ACC112 (cell line): ENCODE measurements around the gene HSF2.
A peak's percentile ranks its signal among the peaks of the same experiment; 100 is the strongest.

Source experiments
- H2AFZ ChIP-seq: fragments of 200-600 bp; sonication (generic); one replicate; pipeline ENCODE4 v1.6.0; 2017; ENCODE audit warnings: antibody characterized with exemption, low read length; ENCODE audit not compliant: unreplicated experiment
- H3K27ac ChIP-seq: fragments of 200-600 bp; sonication (generic); 2 replicates; pipeline ENCODE4 v1.5.1; 2014; ENCODE audit warnings: low read depth, mild to moderate bottlenecking, antibody characterized with exemption, low read length, moderate library complexity
- H3K27me3 ChIP-seq: fragments of 200-600 bp; sonication (generic); 2 replicates; pipeline ENCODE4 v1.6.1; 2014; ENCODE audit warnings: mild to moderate bottlenecking, antibody characterized with exemption, low read length, moderate library complexity, mixed read lengths; ENCODE audit not compliant: insufficient read depth
- H3K36me3 ChIP-seq: fragments of 200-600 bp; sonication (generic); 2 replicates; pipeline ENCODE4 v1.6.1; 2016; ENCODE audit warnings: mild to moderate bottlenecking, antibody characterized with exemption, low read length, moderate library complexity, mixed read lengths; ENCODE audit not compliant: insufficient read depth
- H3K4me1 ChIP-seq: fragments of 200-600 bp; sonication (generic); one replicate; pipeline ENCODE4 v1.6.1; 2016; ENCODE audit warnings: low read length, mixed read lengths; ENCODE audit not compliant: insufficient read depth, unreplicated experiment, control insufficient read depth
- H3K4me3 ChIP-seq: fragments of 200-600 bp; sonication (generic); 2 replicates; pipeline ENCODE4 v1.5.1; 2014; ENCODE audit warnings: mild to moderate bottlenecking, low read depth, low read length
- H3K79me2 ChIP-seq: fragments of 200-600 bp; sonication (generic); one replicate; pipeline ENCODE4 v1.6.0; 2016; ENCODE audit warnings: low read length; ENCODE audit not compliant: control insufficient read depth, unreplicated experiment, insufficient read depth

Gene HSF2, protein sequence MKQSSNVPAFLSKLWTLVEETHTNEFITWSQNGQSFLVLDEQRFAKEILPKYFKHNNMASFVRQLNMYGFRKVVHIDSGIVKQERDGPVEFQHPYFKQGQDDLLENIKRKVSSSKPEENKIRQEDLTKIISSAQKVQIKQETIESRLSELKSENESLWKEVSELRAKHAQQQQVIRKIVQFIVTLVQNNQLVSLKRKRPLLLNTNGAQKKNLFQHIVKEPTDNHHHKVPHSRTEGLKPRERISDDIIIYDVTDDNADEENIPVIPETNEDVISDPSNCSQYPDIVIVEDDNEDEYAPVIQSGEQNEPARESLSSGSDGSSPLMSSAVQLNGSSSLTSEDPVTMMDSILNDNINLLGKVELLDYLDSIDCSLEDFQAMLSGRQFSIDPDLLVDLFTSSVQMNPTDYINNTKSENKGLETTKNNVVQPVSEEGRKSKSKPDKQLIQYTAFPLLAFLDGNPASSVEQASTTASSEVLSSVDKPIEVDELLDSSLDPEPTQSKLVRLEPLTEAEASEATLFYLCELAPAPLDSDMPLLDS

DNA sequence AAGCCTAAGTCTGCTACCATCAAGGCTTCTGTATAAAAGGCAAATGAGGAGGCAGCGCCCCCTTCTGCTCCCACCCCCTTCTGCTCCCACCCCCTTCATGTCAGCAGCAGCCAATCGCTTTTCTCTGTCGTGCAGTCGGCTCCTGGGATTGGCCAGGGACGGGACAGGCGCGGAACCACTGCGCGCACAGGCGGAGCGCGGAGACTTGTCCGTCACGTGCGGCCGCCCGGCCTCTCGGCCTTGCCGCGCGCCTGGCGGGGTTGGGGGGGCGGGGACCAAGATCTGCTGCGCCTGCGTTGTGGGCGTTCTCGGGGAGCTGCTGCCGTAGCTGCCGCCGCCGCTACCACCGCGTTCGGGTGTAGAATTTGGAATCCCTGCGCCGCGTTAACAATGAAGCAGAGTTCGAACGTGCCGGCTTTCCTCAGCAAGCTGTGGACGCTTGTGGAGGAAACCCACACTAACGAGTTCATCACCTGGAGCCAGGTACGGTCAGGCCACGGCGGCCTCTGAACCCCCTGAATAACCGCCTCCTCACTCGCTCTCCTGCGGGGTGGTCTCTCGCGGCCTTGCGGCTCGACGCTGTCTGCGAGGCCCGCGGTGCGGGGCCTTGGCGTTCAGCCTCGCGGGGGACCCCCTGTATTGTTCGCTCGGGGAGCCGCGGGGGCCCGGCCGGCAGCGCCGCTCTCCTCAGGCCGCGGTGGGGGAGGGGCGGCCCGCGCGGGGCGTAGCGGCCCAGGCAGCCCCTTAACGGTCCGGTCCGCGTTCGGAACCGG lies at the start of gene HSF2:
HSF2 (plus strand) TSS at position 305 of the 773 bp plus-strand sequence; CDS start at position 391, 86 bp downstream.
- peaks cover 17% of the 10 kb centered on the region for H3K4me1 ChIP-seq
- H3K36me3 ChIP-seq: no peaks in the 10 kb centered on the region
- peak within 1 kb of the TSS; percentile 71 for H3K27ac ChIP-seq
- peak within 1 kb of the TSS; percentile 96 for H3K4me3 ChIP-seq
- H2AFZ ChIP-seq: peak within 1 kb of the TSS; percentile 99
- H3K27me3 ChIP-seq: no peaks in the 10 kb centered on the region
- peaks cover 43% of the 10 kb centered on the region for H3K79me2 ChIP-seq

DNA sequence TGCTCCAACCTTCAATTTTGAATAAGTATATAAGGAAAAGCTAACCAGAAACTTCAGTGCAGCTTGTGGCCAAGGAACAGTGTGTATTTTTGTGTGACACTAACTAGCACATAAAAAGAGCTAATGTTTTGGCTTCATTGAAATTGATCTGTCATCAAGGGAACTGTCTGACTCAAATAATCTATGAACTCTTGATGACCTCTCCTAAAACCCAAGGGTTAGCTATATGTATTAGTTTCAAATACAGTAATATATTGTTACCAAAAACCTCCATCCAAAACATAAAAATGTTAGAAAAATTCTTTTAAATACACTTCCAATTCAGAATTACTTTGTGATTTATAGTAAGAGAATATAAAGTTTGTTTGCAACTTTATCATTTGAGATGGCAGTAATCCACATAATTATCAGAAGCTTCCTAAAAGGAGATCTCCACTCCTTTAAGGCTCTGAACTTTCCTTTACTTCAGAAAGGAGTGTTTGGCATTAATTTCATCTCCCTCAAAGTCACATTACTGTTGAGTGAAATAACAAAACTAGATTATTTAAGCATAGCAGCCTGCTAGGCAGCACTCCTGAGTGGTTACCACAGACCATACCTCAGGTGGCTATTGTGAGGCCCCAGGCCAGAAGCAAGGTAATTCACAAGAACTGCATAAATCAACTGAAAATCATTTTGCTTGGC lies 46.3 kb upstream of the HSF2 start:
- Histone ChIP-seq H3K36me3 (no peaks in the 10 kb centered on the region), H3K4me3 (no peak overlapping the region), H3K79me2 (no peaks in the 10 kb centered on the region), H2AFZ (no peak overlapping the region), H3K27ac (no peak overlapping the region), H3K4me1 (no peaks in the 10 kb centered on the region), H3K27me3 (peaks cover 15% of the 10 kb centered on the region)

DNA sequence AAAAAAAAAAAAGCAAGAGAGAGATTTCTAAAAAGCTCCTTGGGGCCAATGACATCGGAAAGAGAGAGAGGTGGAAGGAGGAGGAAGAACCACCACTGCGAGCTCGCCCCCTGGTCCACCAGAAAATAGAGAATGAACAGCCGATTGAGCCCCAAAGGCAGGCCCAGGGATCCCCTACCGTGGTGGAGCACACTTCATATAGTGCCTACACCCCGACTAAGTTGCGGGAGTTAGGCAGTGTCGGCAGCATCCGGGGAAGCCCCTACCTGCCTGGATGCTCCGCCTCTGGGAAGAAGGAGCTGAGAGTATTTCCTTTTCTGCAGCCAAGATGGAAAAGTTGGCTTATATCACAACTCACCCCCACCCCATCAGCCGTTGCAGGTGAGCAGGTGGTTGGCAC lies 38.6 kb upstream of the HSF2 start:
- Histone ChIP-seq H3K4me3 (no peak overlapping the region), H3K27ac (no peak overlapping the region), H3K27me3 (0 out of 2 replicates have a peak, but pooled peaks cover 4% of the 10 kb centered on the region), H3K79me2 (no peaks in the 10 kb centered on the region), H3K4me1 (no peaks in the 10 kb centered on the region), H2AFZ (no peak overlapping the region), H3K36me3 (no peaks in the 10 kb centered on the region)

DNA sequence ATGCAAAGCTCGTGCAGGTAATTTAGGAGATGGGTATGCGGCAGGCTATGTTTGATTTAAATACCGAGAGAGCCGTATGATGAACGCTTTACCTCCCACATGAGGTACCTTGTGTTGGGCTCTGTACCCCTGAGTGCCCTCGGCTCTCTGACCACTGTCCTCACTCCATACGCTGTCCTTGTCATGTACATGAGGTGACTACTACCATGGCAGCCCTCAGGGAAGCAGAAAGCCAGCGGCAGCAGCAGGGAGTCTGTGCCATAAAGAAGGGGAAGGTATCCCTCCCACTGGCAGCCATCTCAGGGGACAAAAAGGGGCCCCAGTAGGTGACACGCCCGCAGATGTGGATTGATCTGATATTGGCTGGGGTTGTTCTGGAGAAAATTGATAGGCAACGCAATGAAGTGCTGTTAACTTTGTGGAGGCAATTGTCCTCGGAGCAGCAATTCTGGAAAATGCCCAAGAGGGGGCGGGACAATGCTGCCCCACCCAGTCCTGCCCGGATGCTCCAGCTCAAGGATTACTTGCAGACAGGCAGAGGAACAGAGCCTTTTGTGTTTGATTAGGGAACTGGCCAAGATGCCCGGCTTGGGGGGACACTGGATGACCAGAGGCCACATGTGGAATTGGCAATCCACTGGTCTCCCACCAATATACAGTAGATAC lies 38.0 kb upstream of the HSF2 start:
- no peaks in the 10 kb centered on the region for H3K4me1 ChIP-seq
- H3K79me2 ChIP-seq: no peaks in the 10 kb centered on the region
- no peak overlapping the region for H3K27ac ChIP-seq
- 0 out of 2 replicates have a peak, but pooled peaks cover 4% of the 10 kb centered on the region for H3K27me3 ChIP-seq
- H3K4me3 ChIP-seq: no peak overlapping the region
- H2AFZ ChIP-seq: no peak overlapping the region
- H3K36me3 ChIP-seq: no peaks in the 10 kb centered on the region

DNA sequence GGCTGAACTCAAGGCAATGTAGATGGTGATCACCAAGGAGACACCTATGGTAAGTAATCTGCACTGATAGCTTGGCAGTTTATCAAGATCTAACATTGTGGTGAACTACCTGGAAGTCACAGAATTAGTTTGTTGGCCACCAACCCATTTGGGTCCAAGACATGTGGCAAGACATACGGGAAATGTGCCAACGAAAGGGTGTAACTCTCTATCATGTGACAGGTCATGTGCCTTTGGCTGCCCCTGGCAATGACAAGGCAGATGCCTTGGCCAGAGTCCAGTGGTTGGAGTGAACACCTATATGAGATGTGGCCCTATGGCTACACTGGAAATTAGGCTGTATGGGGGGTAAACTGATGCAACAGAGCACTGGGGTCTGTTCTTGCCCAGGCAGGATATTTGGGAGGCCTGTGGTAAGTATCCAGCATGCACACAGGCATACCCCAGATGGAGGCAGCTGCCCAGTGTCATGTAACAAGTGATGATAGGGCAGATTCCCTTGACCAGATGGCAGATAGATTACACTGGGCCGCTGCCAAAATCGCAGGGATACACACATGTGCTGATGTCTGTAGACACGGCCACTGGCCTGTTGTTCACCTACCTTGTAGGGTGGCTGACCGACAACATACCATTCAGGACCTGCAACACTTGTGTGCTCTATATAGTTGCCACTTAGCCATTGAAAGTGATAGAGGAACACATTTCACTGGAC lies 35.5 kb upstream of the HSF2 start:
- Histone ChIP-seq H3K27ac (no peak overlapping the region), H2AFZ (no peak overlapping the region), H3K36me3 (no peaks in the 10 kb centered on the region), H3K4me1 (no peaks in the 10 kb centered on the region), H3K4me3 (no peak overlapping the region), H3K27me3 (peaks cover 3% of the 10 kb centered on the region; the same call in 1 of the 2 replicates), H3K79me2 (no peaks in the 10 kb centered on the region)

DNA sequence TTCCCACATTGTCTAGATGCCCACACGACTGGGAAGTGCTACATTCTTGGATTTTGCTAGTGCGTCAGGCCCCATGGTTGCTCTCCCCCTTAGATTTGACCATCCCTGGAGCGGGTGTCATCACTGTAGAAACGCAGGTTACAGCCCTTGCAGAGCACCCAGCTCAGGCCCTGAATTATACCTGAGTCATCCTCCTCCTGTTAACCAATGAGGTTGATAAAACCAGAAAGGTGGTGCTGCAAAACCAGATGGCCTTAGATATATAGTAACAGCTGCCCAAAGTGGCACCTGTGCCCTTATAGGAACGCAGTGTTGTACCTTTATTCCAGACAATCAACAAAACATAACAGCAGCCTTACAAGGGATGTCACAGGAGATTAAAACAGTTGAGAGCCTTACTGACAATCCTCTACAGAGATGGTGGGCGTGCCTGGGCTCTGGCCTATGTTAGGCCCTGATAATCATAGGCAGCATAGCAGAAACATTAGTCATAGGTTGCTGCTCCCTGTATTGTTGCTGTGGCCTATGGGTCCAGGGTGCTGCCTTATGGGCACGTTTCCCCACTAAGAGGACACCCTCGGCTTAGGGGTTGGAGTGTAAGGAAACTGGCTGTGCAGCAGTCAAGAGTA lies 33.6 kb upstream of the HSF2 start:
- Histone ChIP-seq H3K4me3 (no peak overlapping the region), H3K4me1 (no peaks in the 10 kb centered on the region), H3K27me3 (peaks cover 4% of the 10 kb centered on the region; the same call in 1 of the 2 replicates), H3K79me2 (no peaks in the 10 kb centered on the region), H3K27ac (no peak overlapping the region), H2AFZ (no peak overlapping the region), H3K36me3 (no peaks in the 10 kb centered on the region)

DNA sequence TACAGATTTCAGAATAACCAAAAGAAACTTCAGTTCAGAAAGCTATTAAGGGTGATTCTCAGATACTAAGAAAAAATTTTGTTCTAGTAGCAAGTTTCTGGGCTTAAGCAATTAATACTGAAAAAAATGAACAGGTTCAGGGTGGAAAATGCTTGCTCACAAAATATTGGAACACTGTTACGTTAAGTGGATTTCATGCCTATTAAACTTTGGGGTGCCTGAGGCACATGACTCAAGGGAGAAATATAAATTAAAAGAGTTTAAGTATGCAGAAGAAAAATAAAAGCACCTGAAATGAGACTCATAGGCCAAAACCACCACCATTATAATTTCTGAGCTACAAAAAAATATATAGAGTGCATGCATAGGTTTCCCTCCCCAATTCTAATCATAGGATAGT lies 32.3 kb upstream of the HSF2 start:
- no peaks in the 10 kb centered on the region for H3K4me1 ChIP-seq
- H3K27me3 ChIP-seq: peaks cover 6% of the 10 kb centered on the region; the same call in 1 of the 2 replicates
- H3K4me3 ChIP-seq: no peak overlapping the region
- no peaks in the 10 kb centered on the region for H3K36me3 ChIP-seq
- no peak overlapping the region for H3K27ac ChIP-seq
- no peaks in the 10 kb centered on the region for H3K79me2 ChIP-seq
- H2AFZ ChIP-seq: no peak overlapping the region

DNA sequence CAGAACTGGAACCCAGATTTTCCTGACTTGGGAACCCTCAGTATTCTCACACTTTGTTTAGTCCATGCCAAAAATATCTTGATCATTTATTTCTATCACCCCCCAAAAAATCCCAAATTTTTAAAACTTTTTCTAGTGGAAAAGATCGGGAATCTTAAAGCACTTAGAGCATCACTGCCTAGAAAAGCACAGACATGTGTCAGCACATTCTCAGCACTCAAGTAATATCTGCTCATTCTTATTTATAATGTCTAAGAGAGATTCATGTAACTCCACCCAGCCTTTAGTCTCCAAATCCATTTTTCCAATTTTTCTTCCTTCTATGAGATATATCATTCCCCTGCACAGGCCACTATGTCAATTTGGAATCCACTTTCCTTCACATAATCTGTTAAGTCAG lies 29.9 kb upstream of the HSF2 start:
- H3K36me3 ChIP-seq: no peaks in the 10 kb centered on the region
- no peaks in the 10 kb centered on the region for H3K4me1 ChIP-seq
- no peak overlapping the region for H2AFZ ChIP-seq
- no peak overlapping the region for H3K27ac ChIP-seq
- no peaks in the 10 kb centered on the region for H3K79me2 ChIP-seq
- H3K4me3 ChIP-seq: no peak overlapping the region
- H3K27me3 ChIP-seq: peaks cover 7% of the 10 kb centered on the region

DNA sequence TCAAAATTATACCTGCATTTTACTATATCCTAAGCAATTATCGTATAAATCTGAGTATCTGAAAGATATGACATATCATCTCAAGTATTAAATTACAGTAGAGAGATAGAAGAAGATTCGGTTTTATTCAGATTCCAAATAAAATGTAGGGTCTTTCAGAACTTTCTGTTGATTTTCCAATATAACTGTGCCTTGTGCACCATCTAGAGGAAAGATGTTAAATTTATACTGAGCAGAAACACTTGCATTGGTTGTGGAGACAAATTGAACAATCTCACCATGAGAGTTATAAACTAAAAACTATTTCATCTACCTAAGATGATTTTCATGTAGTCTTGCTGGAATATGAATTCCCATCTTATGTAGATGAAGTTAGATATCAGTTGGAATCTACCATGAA lies 26.8 kb upstream of the HSF2 start:
- H2AFZ ChIP-seq: no peak overlapping the region

More for the DNA sequence above, 26.8 kb upstream of the HSF2 start:
- no peaks in the 10 kb centered on the region for H3K79me2 ChIP-seq
- no peak overlapping the region for H3K4me3 ChIP-seq
- no peak overlapping the region for H3K27ac ChIP-seq
- H3K4me1 ChIP-seq: no peaks in the 10 kb centered on the region
- peaks cover 13% of the 10 kb centered on the region for H3K27me3 ChIP-seq
- no peaks in the 10 kb centered on the region for H3K36me3 ChIP-seq
